OCI-M1 (cell line): ENCODE data around the gene LORICRIN.

Experiments used
- DNase-seq: peaks from one replicate; lab custom pipeline; 2025; lab: John Stamatoyannopoulos, UW

Gene LORICRIN

DNA sequence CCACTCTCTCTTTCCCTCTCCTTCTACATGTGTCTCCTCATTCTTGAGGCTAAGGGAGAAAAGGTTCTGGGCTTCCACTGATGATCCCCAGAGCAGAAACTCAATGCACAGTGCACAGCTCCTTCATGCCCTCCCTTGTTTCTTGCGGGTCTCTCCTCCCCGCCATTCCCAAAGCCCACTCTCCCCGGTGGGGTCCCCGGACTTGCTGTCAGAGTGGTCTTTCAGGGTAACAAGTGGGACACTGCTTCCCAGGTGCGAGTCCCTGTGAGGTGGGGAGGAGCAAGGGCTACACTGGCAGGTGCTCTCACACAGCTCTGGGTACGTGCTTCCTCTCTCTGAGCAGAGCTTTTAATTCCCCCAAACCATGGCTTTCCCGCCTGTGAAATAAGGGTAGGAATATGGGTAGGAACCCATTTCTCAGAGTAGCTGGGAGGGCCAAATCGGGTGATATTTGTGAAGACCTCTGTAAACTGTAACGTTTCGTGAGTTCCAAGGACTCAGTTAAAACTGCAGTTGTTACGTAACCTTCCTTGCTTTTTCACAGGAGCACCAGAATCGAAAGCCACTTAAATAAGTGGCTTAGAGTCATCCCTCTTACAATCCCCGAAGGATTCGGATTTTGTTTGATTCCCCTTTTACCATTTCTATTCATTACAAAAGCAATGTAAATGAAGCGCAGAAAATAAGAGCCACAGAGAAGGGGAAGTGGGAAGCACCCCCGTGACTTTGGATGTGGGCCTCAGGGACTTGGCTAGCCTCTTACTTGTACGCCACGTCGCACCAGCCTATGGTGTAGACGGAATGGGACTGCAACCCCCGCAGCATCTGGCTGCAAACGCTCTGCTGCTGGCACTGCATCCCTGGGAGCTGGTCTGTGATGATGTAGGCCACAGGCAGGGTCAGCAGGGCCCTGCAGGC lies 47.1 kb downstream of the LORICRIN start:
- no peak for DNase-seq

GRCh38 chr1:153307221-153307600 lies 47.7 kb downstream of the LORICRIN start:
- DNase-seq = no peak

- no peak for DNase-seq
These were observed 49.1 kb downstream of the LORICRIN start for GRCh38 chr1:153308540-153308939.

DNA sequence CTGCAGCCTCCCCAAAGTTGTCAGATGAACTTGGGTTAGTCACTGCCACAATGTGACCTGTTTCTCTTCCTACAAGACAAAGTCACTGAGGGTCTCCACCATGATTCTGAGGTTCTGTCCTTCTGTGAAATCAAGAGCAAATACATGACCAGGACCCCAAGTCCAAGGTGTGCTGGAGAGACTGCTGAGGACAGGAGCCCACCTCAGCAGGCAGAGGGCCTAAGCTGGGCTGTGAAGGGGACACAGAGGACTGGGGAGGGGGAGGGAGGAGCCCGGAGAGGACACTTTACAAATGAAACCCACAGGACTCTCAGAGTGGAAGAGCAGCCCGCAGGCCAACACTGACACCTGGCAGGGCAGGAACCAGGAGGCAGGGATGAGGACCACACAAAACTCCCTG lies 50.0 kb downstream of the LORICRIN start:
- DNase-seq = no peak

DNA sequence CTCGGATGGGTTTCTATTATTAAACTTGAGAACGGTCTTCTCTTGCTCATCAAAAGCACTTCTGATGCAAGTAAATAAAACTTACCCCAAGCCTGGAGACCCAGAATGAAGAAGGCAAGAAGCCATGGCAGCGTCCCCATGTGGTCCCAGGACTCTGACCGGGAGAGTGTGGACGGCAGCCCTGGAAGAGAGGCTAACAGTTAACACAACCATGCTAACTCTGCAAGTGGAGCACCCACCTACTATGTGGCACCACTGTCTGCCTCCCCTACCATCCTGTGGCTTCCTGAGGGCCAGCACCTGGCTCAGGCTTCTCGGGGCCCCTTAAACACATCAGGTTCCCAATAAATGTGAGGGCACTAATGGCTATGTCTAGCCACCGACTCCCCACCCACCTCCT lies 51.0 kb downstream of the LORICRIN start:
- DNase-seq = no peak
